Stimulated activated CD8-positive, alpha-beta memory T cell treated with anti-CD3 and anti-CD28 coated beads, Interleukin-12 subunit alpha, Interleukin-12 subunit beta, amount 100 ng/mL, for 24 hours (primary cell): ENCODE data around the gene GPR152.
A peak's percentile ranks its signal among the peaks of the same experiment; 100 is the strongest.
"Not testable (repeated sequence)": the region's sequence is repeated elsewhere in the genome, so short reads cannot be mapped to it uniquely, and the experiment has no call there.

Experiments used
- DNase-seq: peaks from one replicate; pipeline ENCODE4 v3.0.0-alpha.2; 2020; ENCODE audit errors: extremely low read depth

GPR152 gene

DNA sequence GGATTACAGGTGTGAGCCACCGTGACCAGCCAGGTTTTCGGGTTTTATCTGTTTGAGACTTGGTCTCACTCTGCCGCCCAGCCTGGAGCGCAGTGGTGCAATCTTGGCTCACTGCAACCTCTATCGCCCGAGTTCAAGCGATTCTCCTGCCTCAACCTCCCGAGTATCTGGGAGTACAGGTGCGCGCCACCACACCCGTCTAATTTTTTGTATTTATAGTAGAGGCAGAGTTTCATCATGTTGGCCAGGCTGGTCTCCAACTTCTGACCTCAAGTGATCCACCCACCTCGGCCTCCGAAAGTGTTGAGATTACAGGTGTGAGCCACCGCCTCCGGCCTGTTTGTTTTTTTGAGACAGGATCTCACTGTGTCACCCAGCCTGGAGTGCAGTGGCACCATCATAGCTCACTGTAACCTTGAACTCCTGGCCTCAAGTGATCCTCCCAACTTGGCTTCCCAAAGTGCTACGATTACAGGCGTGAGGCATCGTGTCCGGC, 25.1 kb downstream of the GPR152 start:
- DNase-seq, result not testable (repeated sequence)

- DNase-seq, result no peak
These were observed 28.5 kb downstream of the GPR152 start for GRCh38 chr11:67423891-67424613.

GRCh38 chr11:67423466-67423865, 29.1 kb downstream of the GPR152 start:
- no peak for DNase-seq

GRCh38 chr11:67422891-67423290, 29.6 kb downstream of the GPR152 start:
- DNase-seq, result no peak

DNA sequence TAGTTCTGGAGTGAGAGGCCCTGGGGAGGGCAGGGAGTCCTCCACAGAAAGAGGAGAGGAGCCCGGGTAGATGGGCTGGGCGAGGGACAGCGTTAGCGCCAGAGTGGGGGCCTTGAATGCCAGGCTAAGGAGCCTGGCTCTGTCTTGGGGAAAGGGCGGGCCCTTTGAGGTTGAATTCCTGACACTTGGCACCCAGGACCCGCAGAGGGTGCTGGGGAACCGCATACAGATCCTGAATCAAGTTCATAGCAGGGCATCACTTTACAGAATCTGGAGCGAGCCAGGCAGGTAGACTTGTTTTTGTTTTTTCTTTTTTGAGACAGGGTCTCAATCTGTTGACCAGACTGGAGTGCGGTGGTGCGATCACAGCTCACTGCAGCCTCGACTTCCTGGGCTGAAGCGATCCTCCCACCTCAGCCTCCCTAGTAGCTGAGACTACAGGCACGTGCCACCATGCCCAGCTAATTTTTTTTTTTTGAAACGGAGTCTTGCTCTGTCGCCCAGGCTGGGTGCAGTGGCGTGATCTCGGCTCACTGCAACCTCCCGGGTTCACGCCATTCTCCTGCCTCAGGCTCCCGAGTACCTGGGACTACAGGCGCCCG, 31.0 kb downstream of the GPR152 start:
- no peak for DNase-seq

- peak; percentile 99 for DNase-seq
These were observed 31.7 kb downstream of the GPR152 start for GRCh38 chr11:67420646-67421429.

GRCh38 chr11:67420147-67420645, 32.3 kb downstream of the GPR152 start:
- DNase-seq, result no peak

DNA sequence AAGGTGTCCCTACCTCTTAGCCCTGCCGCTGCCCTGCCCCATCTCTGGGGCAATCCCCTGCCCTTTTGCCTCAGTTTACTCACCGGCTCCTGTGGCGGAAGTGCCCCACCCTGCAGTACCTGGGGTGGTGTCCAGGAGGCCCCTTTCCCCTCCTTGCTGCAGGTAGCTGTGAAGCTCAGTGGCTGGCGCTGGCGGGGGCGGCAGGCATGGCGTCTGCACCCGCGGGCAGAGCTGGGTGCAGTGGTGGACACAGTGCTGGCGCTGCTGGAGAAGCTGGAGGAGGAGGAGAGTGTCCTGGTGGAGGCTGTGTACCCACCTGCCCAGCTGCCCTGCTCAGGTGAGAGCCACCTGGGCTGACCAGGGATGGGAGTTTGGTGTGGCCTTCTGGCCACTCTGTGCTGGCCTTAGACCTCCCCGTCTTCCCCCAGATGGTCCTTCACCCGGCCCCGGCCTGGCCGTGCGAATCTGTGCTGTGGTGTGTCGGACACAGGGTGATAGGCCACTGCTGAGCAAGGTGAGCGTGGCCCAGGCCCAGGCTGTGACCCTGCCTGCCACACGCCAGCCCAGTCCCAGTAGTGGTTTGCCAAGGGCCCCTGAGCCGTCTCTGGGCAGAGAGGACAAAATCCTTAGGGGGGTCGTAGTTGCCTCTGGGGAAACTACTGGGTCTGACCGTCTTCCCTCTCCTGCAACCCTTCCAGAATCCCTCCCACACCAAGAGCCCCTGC, 33.0 kb downstream of the GPR152 start:
- DNase-seq, result no peak

DNA sequence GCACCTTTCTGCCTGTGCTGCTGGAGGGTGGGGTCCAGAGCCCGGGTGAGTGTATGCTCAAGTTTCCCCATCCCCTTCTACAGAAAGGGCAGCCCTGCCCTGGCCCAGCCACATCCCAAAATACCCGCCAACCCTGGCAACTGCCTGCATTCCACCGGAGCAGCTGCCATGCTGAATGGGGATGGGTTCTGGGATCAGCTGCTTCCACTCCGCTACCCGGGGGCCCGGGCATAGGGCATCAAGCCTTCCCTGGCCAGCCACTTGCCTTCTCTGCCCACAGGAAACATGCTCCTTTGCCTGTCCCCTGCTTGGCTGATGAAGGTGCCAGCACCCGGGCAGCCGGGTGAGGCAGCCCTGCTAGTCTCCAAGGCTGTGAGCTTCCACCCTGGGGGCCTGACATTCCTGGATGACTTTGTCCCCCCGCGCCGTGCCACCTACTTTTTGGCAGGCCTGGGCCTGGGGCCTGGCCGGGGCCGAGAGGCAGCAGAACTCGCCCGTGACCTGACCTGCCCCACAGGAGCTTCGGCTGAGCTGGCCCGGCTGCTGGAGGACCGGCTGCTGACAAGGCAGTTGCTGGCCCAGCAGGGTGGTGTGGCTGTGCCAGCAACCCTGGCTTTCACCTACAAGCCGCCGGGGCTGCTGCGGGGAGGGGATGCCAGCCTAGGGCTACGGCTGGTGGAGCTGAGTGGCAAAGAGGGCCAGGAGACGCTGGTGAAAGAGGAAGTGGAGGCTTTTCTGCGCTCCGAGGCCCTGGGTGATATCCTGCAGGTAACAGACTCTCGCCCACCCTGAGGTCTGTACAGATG, 33.9 kb downstream of the GPR152 start:
- no peak for DNase-seq

- no peak for DNase-seq
These were observed 35.1 kb downstream of the GPR152 start for GRCh38 chr11:67417425-67417824.

DNA sequence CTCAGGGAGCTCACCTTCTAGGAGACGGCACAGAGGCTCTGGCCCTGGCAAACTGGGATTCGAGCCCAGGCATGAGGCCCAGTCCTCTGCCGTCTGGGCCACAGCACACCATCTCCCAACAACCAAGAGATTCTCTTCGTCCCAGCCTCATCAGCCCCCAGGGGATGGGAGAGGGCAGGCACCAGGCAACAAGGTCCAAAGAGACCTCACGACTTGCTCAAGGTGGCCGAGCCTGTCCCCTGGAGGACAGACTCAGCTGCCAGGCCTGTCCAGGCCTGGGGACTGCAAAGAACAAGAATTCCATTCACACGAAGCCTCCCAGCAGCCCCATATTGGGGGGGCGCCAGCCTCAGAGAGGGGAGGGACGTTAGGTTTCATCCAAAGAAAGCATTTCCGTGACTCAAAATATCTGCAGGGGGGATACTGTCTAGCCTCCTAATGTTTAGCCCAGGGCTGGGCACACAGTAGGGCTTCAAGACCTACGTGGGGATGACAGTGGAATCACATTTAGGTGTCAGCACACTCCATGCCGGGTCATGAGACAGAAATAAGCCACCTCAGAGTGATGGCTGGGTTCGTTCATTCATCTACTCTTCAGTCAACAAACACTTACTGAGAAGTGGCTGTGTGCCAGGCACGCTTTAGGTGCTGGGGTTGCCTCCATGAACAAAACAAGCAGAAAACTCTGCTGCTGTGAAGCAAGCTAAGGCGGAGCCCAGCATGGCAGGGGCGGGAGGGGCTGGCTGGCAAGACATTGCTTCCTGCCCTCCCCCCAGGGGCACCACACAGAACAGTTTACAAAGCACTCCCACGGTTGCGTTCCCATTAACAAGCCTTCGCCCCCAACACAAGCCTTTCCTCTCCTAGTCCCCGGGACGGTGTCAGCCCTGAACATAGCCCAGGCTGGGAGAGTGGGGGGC, 35.9 kb downstream of the GPR152 start:
- no peak for DNase-seq

DNA sequence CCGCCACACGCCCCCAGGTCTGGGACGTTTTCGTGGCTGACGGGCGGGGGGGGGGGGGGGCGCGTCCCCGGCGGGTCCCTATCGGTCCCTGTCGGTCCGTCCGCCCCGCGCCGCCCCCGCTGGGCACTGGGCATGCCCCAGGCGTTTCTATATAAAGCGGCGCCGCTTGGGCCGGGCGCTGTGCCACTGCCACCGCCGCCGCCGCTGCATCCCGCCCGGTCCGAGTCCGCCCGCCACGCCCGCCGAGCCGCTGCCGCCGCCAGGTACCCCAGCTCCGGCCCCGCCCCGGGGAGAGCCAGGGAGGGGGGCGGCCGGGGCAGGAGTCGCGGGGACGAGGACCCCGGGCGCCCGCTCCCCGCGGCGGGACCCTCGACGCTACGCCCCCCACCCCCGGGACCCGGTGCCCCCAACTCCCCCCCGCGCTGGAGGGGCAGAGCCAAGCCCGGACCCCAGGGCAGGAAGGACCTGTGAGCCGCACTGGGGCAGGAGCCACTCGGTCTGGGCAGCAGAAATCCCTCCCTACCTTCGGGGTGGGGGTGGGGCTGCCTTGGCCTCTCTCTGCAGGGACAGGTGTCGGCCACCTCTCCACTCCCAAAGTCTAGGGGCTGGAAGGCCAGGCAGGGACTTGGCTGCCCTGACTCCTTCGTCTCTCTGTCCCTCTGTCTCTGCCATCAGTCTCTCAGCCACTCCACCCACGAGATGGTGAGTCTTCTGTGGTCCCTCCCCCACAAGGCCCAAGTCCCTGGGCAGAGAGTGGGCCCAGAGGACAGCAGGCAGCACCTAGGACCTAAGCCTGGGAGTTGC, 36.8 kb downstream of the GPR152 start, which contains the start of gene CARNS1:
Gene CARNS1, plus strand, starts transcription at position 178 of the 804 bp plus-strand sequence. Its CDS starts 522 bp downstream, at position 700.
- no peak for DNase-seq

DNA sequence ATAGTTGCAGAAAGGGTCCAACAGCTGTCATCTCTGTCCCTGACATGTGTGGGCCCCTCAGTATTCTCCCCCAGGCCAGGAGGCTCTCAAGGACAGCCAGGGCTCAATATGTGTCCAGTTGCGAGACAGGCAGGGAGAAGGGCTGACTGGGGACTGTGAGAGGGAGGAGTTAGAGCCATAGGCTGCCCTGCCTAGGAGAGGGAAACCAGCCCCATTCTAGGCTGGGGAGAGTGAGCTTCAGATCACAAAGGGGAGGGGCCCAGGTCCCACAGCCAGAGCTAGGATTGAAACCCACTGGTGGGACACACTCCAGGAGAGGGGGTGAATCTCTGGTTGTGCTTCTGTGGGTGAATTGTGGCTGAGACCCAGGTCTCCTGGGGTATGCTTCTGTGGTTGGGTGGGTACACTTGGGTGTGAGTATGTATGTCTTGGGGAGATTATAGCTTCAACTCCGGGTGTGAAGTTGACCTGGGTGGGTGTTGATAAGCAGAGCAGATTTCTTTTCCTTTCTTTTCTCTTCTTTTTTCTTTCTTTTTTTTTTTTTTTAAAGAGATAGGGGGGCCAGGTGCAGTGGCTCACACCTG, 39.2 kb downstream of the GPR152 start:
- no peak for DNase-seq

DNA sequence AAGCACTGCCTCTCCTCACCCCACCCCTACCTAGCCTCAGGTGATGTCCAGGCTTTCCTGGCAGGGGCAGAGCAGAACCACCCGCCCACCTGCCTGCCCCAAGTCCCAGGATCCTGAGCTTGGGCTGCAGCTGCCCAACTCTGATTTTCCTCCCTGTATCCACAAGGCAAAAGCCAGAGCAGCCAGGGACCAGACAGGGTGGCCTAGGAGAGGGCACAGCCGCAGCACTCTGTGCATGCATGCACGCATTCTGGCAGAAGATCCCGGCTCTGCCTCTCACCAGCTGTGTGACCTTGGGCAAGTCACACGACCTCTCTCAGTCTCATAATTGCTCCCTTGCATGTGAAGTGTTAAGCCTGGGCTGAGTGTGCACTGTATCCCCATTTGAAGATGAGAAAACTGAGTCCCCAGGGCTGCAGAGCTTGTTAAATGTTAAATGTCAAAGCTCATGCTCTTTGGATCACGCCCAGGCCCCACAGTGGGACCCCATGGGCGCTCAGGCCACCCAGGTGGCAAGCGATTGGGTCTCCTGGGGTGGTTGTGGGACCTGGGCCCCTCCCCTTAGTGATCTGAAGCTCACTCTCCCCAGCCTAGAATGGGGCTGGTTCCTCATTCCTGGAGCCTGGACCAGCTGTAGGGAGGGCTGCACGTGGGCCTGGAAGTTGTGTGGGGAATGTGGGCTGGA, 39.9 kb downstream of the GPR152 start:
- no peak for DNase-seq

DNA sequence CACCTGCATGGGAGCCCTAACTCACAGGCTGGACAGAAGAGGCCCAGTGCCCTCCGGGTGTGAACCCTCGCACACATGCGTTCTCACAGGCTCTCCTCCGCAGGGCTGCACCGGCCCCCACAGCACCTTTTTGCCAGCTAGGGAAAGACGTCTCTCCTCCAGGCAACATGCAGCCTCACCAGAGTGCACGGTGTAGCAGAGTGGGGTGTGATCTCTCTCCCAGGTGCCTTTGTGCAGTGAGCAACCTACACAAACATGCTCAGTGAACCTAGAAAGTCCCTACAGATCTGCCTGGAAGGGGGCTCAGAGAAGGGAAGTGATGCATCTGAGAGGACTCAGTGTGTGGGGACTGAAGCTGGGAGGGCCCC, 40.8 kb downstream of the GPR152 start:
- no peak for DNase-seq

DNA sequence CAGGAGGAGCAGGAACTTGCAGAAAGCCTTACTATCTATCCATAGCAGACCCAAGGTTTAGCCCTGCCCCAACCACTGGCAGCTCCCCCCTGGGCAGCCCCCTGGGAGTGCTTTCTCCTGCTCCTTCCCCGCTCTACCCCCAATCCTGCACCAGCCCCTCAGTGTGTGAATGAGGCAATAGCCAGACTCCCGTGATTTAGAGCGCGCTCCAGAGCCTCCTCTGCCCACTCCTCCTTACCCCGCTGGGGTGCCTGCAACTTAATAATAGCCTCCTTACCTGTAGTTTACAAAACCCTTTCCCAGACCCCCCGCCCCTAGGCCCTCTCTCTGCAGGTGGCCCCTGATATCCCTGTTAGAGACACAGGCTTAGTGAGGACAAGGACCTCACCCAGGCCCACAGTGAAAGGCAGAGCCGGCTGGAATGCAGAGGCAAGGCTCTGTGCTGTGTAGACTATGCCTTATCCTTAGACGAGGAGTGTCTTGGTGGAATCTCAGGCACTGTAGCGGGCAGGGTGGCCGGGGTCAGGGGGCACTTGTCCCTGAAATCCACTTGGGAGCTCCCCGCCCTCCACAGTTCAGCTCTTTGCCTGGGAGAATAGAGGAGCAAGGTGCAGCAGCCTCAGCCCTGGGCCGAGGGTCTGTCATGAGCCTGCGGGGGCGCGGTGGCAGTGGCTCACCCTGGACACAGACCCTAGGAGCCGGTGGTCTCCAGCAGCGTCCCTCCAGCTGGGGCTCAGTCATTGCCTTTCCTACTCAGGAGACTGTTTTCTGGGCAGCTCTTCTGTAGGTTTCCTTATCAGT, 41.3 kb downstream of the GPR152 start:
- DNase-seq, result no peak

- DNase-seq, result no peak
These were observed 42.1 kb downstream of the GPR152 start for GRCh38 chr11:67410369-67410831.
